Body of pancreas (tissue), 4 donors: ENCODE measurements around the gene CHN2. TPM values are rescaled to one million over a fixed set of nuclear protein-coding genes. Genes with fewer than 3 reads are reported as not detected.

Source experiments
- ATAC-seq: fragments of 150-250 bp; one replicate; pipeline ENCODE4 v1.9.1; 2016
- DNase-seq, 4 donors: peaks; one replicate each; pipeline ENCODE4 v3.0.0-alpha.2; 2019
- H3K27ac ChIP-seq, 4 donors: fragments of 200-600 bp; sonication (generic); 1 replicate in 3 of 4; 2 replicates in 1 of 4; pipeline versions ENCODE4 v1.5.1 to v1.6.1; 2016 to 2019; ENCODE audit warnings: mild to moderate bottlenecking in 1 of 4, mixed read lengths in 1 of 4, moderate library complexity in 1 of 4
- H3K27me3 ChIP-seq, 2 donors: fragments of 200-600 bp; sonication (generic); one replicate each; pipeline ENCODE4 v1.6.0; 2016; ENCODE audit warnings: mild to moderate bottlenecking in 1 of 2
- H3K36me3 ChIP-seq, 2 donors: fragments of 200-600 bp; sonication (generic); replicated peaks in 1 of 2; 2 replicates each; pipeline ENCODE4 v1.5.1; 2016; ENCODE audit warnings: low read depth in 2 of 2; ENCODE audit not compliant: insufficient read depth in 1 of 2
- H3K4me1 ChIP-seq: fragments of 200-600 bp; sonication (generic); one replicate; pipeline ENCODE4 v1.6.0; 2016
- H3K4me3 ChIP-seq, 2 donors: fragments of 200-600 bp; sonication (generic); 1 replicate in 1 of 2; 2 replicates in 1 of 2; pipeline ENCODE4 v1.5.1; 2016 to 2019
- H3K9me3 ChIP-seq, 3 donors: fragments of 200-600 bp; sonication (generic); 1 replicate in 2 of 3; 2 replicates in 1 of 3; pipeline ENCODE4 v1.5.1; 2016
- POLR2A ChIP-seq, 3 donors: fragments of 450-650 bp; IDR thresholded peaks; one replicate each; pipeline ENCODE4 v1.6.1; 2016; ENCODE audit warnings: antibody characterized with exemption in 3 of 3, mild to moderate bottlenecking in 2 of 3
- WGBS, 2 donors: methylation state at CpG; one replicate each; pipeline ENCODE4 v1.1.5; 2017; 5-methylcytosine and 5-hydroxymethylcytosine counted together
- intact Hi-C: fragments of 100-400 bp; cut with DNase I; formaldehyde crosslinking; loops from one replicate; pipeline ENCODE4 v1.15.1; 2023
- total RNA-seq, 2 donors: library from RNA; depleted of rRNA; stranded (reverse); fragments of >200 nt; gene quantifications; one replicate each; pipeline ENCODE4 v1.1.0, GENCODE V29; 2016
- TF ChIP-seq, protein P1 (sequence below), 7 experiments: fragments of 450-650 bp in 4 of 7; fragments of 200-600 bp in 3 of 7; sonication (generic) in 3 of 7; IDR thresholded peaks; one replicate each; pipeline ENCODE4 v1.5.1; 2016 to 2019; ENCODE audit warnings: antibody characterized with exemption in 7 of 7

The CHN2 gene
- total RNA-seq, 2 donors from 2014 or later = 55.7 to 58.6 TPM

DNA sequence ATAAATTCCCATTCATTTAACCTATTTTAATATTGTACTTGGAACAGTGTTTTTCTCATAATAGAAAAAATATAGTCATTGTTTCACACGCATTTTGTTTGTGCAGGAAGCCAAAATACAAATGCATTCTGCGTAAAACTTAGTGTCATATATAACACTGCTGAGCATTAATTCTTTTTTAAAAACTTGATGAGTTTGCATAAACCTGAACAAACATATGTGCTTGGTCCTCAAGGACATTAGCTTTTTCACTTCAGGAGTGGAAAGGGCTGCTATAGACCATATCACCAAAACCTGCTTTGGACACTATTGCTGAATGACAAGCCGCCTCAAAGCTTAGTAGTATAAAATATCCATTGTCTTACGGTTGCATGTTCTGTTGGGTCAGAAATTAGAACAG, 267.4 kb downstream of the CHN2 start:
- H3K27me3 ChIP-seq = no peaks in the 10 kb centered on the region
- TF ChIP-seq POLR2A (IDR thresholded peaks at IDR 0.05) = no peak
- TF ChIP-seq, protein P1, sequence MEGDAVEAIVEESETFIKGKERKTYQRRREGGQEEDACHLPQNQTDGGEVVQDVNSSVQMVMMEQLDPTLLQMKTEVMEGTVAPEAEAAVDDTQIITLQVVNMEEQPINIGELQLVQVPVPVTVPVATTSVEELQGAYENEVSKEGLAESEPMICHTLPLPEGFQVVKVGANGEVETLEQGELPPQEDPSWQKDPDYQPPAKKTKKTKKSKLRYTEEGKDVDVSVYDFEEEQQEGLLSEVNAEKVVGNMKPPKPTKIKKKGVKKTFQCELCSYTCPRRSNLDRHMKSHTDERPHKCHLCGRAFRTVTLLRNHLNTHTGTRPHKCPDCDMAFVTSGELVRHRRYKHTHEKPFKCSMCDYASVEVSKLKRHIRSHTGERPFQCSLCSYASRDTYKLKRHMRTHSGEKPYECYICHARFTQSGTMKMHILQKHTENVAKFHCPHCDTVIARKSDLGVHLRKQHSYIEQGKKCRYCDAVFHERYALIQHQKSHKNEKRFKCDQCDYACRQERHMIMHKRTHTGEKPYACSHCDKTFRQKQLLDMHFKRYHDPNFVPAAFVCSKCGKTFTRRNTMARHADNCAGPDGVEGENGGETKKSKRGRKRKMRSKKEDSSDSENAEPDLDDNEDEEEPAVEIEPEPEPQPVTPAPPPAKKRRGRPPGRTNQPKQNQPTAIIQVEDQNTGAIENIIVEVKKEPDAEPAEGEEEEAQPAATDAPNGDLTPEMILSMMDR (IDR thresholded peaks at IDR 0.05) = no peak
- DNase-seq (no peak), ATAC-seq (no peak)
- no peak overlapping the region for H3K4me3 ChIP-seq
- H3K27ac ChIP-seq = no peak overlapping the region
- no peaks in the 10 kb centered on the region for H3K9me3 ChIP-seq
- H3K4me1 ChIP-seq = peaks cover 8% of the 10 kb centered on the region
- H3K36me3 ChIP-seq = no peaks in the 10 kb centered on the region
- 94 to 96% methylated on average over 4 of the region's 4 CpGs for WGBS, 2 donors
- intact Hi-C loops = no loop called here

DNA sequence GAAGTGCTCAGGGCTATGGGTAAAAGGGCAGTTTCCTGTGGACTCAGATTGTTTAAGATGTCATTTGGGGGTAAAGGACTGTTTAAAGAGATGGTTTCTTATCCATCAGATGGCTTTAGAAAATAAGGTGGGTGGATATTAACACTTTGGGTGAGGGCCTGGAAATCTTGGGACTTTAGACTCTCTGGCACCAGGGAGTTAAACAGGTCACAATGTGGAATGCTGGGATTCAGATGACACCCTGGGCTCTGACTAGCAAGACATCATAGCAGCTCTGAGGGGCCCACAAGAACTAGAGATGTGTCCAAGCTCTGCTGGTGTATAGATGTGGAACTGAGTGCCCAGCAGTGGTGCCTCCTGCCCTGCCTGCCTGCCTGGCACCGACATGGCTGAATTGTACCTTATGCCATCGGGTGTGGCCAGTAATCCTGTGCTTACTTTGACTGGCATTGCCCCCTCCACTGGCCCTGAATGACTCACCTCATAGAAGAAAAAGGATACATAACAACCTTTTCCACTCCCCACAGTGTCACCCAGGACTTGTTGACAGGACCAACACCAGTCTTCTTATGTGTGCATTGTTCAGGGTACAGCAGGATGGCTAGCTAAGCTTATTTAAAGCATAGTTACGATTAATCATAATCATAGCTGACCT, 269.1 kb downstream of the CHN2 start:
- Histone ChIP-seq H3K36me3 (no peaks in the 10 kb centered on the region), H3K9me3 (no peaks in the 10 kb centered on the region), H3K4me3 (no peak overlapping the region), H3K27ac (no peak overlapping the region), H3K4me1 (peaks cover 8% of the 10 kb centered on the region), H3K27me3 (no peaks in the 10 kb centered on the region)
- DNase-seq (peak in 1 of 4 donors; percentile 33), ATAC-seq (no peak)
- WGBS, 2 donors = 91 to 98% methylated on average over 3 of the region's 3 CpGs
- no peak for TF ChIP-seq POLR2A (IDR thresholded peaks at IDR 0.05)
- TF ChIP-seq, protein P1 (IDR thresholded peaks at IDR 0.05) = no peak
- intact Hi-C loops = no loop called here

DNA sequence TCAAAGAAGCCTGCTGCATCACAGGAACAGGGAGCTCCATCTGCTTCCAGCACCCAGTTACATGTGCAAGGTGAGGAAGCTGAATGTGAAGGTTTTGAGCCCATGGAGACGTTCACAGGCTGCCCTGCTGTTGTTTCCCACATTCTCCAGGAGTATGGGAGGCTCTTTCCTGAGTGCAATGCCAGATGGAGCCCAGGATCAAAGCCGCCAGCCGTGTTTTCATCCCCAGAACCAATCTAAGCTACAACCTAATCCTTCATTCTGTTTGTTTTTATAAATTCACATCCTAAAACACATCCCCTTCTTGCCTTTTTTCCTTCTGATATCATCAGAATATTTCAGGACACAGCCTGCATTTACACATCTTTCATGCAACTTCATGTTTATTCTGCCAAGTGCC, 270.2 kb downstream of the CHN2 start:
- WGBS, 2 donors = 77 to 80% methylated on average over 3 of the region's 3 CpGs
- H3K27ac ChIP-seq = no peak overlapping the region

DNA sequence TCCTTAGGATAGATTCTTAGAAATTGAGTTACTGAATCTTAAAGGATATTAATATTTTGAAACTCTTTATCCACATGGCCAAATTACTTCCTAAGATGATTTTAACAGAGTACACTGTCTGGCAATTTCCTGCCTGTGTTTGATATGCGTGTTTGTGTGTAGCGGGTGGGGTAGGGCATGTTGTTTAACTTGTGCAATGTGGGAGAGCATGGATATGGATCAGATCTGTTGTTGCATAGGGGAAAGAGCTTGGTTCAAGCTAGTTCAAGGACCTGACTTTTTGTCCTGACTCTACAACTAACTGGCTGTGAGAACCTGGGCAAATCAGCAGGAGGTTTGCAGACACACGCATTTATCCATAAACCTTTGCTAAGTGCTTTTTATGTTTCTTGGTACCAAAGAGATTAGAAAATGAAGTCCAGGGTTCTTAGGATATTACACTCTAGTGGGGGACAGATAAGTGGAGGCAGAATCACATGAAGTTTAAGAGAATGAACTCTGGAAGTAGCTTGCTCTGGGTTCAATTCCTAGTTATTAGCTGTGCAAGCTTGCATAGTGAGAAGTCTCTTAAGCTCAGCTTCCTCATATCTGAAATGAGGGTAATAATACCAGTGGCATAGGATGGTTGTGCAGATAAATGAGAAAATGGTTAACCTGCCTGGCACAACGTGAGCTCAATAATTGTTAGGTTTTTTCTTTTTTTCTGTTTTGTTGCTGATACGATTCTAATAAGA, 272.8 kb downstream of the CHN2 start:
- WGBS, 2 donors = 81 to 92% methylated on average over 5 of the region's 5 CpGs
- H3K4me3 ChIP-seq = no peak overlapping the region

More for the DNA sequence above, 270.2 kb downstream of the CHN2 start:
- TF ChIP-seq, protein P1 (IDR thresholded peaks at IDR 0.05) = no peak
- TF ChIP-seq POLR2A (IDR thresholded peaks at IDR 0.05) = no peak
- intact Hi-C loops = no loop called here
- Histone ChIP-seq H3K36me3 (no peaks in the 10 kb centered on the region), H3K4me3 (no peak overlapping the region), H3K4me1 (peaks cover 8% of the 10 kb centered on the region), H3K9me3 (no peaks in the 10 kb centered on the region), H3K27me3 (no peaks in the 10 kb centered on the region)
- no peak for DNase-seq
- ATAC-seq = no peak

More for the DNA sequence above, 272.8 kb downstream of the CHN2 start:
- no peak for DNase-seq
- H3K27ac ChIP-seq = no peak overlapping the region
- peaks cover 8% of the 10 kb centered on the region for H3K4me1 ChIP-seq
- no peak for TF ChIP-seq POLR2A (IDR thresholded peaks at IDR 0.05)
- TF ChIP-seq, protein P1 (IDR thresholded peaks at IDR 0.05) = no peak
- H3K9me3 ChIP-seq = no peaks in the 10 kb centered on the region
- no peak for ATAC-seq
- H3K36me3 ChIP-seq = no peaks in the 10 kb centered on the region
- no peaks in the 10 kb centered on the region for H3K27me3 ChIP-seq
- intact Hi-C loops = no loop called here
